Measurements from ENCODE around the gene CNIH3. TPM values are rescaled to one million over a fixed set of nuclear protein-coding genes. Genes with fewer than 3 reads are reported as not detected.

Gene CNIH3
- total and polyA plus RNA-seq, 4 experiments from 2014 or later = 0.40 to 2.5 (median 1.8) TPM

GRCh38 chr1:224656392-224656791, 40.3 kb downstream of the CNIH3 start:
- Mint-ChIP-seq H3K4me1 (no peaks in the 10 kb centered on the region), H3K36me3 (no peaks in the 10 kb centered on the region), H3K27ac (no peak overlapping the region), H3K9me3 (no peaks in the 10 kb centered on the region), H3K27me3 (peaks cover 4 to 7% of the 10 kb centered on the region in 2 donors), H3K4me3 (no peak overlapping the region)
- H3K9me3 ChIP-seq (ENCODE audit: control insufficient read depth in 1 of 2, low read length in 2 of 2) = no peaks in the 10 kb centered on the region
- POLR2A ChIA-PET (ENCODE audit: partially characterized antibody) = no interaction called here
- no peaks in the 10 kb centered on the region for H3K4me1 ChIP-seq (ENCODE audit: insufficient read depth, low read length)
- intact Hi-C loops (cut with micrococcal nuclease) = no loop called here
- no peak overlapping the region for H3K4me3 ChIP-seq (ENCODE audit: low read length in 2 of 2)
- no peaks in the 10 kb centered on the region for H3K36me3 ChIP-seq (ENCODE audit: insufficient read depth, low read length)
- peaks cover 3% of the 10 kb centered on the region for H3K27me3 ChIP-seq (ENCODE audit: insufficient read depth, low read length)
- H3K27ac ChIP-seq (ENCODE audit: low read depth, low read length) = no peak overlapping the region
- CTCF ChIA-PET (ENCODE audit: partially characterized antibody) = no interaction called here
- no peak for DNase-seq

GRCh38 chr1:224660074-224660473, 44.0 kb downstream of the CNIH3 start:
- Histone ChIP-seq H3K36me3 (ENCODE audit: insufficient read depth, low read length) (no peaks in the 10 kb centered on the region), H3K27ac (ENCODE audit: low read depth, low read length) (no peak overlapping the region), H3K4me3 (ENCODE audit: low read length in 2 of 2) (no peak overlapping the region), H3K9me3 (ENCODE audit: control insufficient read depth in 1 of 2, low read length in 2 of 2) (no peaks in the 10 kb centered on the region), H3K4me1 (ENCODE audit: insufficient read depth, low read length) (no peaks in the 10 kb centered on the region), H3K27me3 (ENCODE audit: insufficient read depth, low read length) (peaks cover 3% of the 10 kb centered on the region)
- Mint-ChIP-seq H3K4me1 (no peaks in the 10 kb centered on the region), H3K4me3 (no peak overlapping the region), H3K27me3 (peaks cover 4% of the 10 kb centered on the region in 2 donors), H3K36me3 (no peaks in the 10 kb centered on the region), H3K9me3 (no peaks in the 10 kb centered on the region), H3K27ac (no peak overlapping the region)
- intact Hi-C loops (cut with micrococcal nuclease) = no loop called here
- POLR2A ChIA-PET (ENCODE audit: partially characterized antibody) = no interaction called here
- CTCF ChIA-PET (ENCODE audit: partially characterized antibody) = interaction anchor here (1.3 kb wide), 1 partner anchor 10 kb away, joined by 3 read pairs; no protein-coding TSS in a partner anchor
- no peak for DNase-seq

GRCh38 chr1:224662870-224663269, 46.8 kb downstream of the CNIH3 start:
- H3K4me3 ChIP-seq (ENCODE audit: low read length in 2 of 2) = no peak overlapping the region
- H3K27me3 Mint-ChIP-seq = peaks cover 2 to 4% of the 10 kb centered on the region in 2 donors
- H3K36me3 Mint-ChIP-seq = no peaks in the 10 kb centered on the region
- H3K9me3 Mint-ChIP-seq = no peaks in the 10 kb centered on the region
- CTCF ChIA-PET (ENCODE audit: partially characterized antibody) = interaction anchor here (1.0 to 1.1 kb wide), 2 partner anchors 18 to 96 kb away, joined by 3 read pairs; no protein-coding TSS in a partner anchor
- no peak overlapping the region for H3K27ac Mint-ChIP-seq
- POLR2A ChIA-PET (ENCODE audit: partially characterized antibody) = no interaction called here
- H3K4me1 Mint-ChIP-seq = no peaks in the 10 kb centered on the region
- no peak overlapping the region for H3K4me3 Mint-ChIP-seq
- no peak overlapping the region for H3K27ac ChIP-seq (ENCODE audit: low read depth, low read length)
- H3K9me3 ChIP-seq (ENCODE audit: control insufficient read depth in 1 of 2, low read length in 2 of 2) = no peaks in the 10 kb centered on the region
- intact Hi-C loops (cut with micrococcal nuclease) = no loop called here
- H3K27me3 ChIP-seq (ENCODE audit: insufficient read depth, low read length) = no peaks in the 10 kb centered on the region
- no peak for DNase-seq
- H3K36me3 ChIP-seq (ENCODE audit: insufficient read depth, low read length) = no peaks in the 10 kb centered on the region
- no peaks in the 10 kb centered on the region for H3K4me1 ChIP-seq (ENCODE audit: insufficient read depth, low read length)

- H3K36me3 ChIP-seq (ENCODE audit: insufficient read depth, low read length) = no peaks in the 10 kb centered on the region
- H3K9me3 Mint-ChIP-seq = no peaks in the 10 kb centered on the region
- no peak for DNase-seq
- ChIA-PET CTCF (ENCODE audit: partially characterized antibody) (no interaction called here), POLR2A (ENCODE audit: partially characterized antibody) (no interaction called here)
- no peak overlapping the region for H3K27ac Mint-ChIP-seq
- H3K4me1 Mint-ChIP-seq = no peaks in the 10 kb centered on the region
- no peak overlapping the region for H3K4me3 ChIP-seq (ENCODE audit: low read length in 2 of 2)
- no peak overlapping the region for H3K27ac ChIP-seq (ENCODE audit: low read depth, low read length)
- intact Hi-C loops (cut with micrococcal nuclease) = no loop called here
- no peaks in the 10 kb centered on the region for H3K9me3 ChIP-seq (ENCODE audit: control insufficient read depth in 1 of 2, low read length in 2 of 2)
- H3K4me1 ChIP-seq (ENCODE audit: insufficient read depth, low read length) = no peaks in the 10 kb centered on the region
- no peaks in the 10 kb centered on the region for H3K27me3 ChIP-seq (ENCODE audit: insufficient read depth, low read length)
- no peaks in the 10 kb centered on the region for H3K36me3 Mint-ChIP-seq
- peaks cover 0 to 3% of the 10 kb centered on the region in 2 donors for H3K27me3 Mint-ChIP-seq
- H3K4me3 Mint-ChIP-seq = no peak overlapping the region
Observed at GRCh38 chr1:224665016-224665415, 48.9 kb downstream of the CNIH3 start.

- Histone ChIP-seq H3K4me3 (ENCODE audit: low read length in 2 of 2) (no peak overlapping the region), H3K9me3 (ENCODE audit: control insufficient read depth in 1 of 2, low read length in 2 of 2) (no peaks in the 10 kb centered on the region), H3K4me1 (ENCODE audit: insufficient read depth, low read length) (no peaks in the 10 kb centered on the region), H3K27ac (ENCODE audit: low read depth, low read length) (no peak overlapping the region), H3K36me3 (ENCODE audit: insufficient read depth, low read length) (no peaks in the 10 kb centered on the region), H3K27me3 (ENCODE audit: insufficient read depth, low read length) (no peaks in the 10 kb centered on the region)
- Mint-ChIP-seq H3K4me3 (no peak overlapping the region), H3K4me1 (no peaks in the 10 kb centered on the region), H3K27ac (no peak overlapping the region), H3K9me3 (no peaks in the 10 kb centered on the region), H3K36me3 (no peaks in the 10 kb centered on the region), H3K27me3 (peaks cover 0 to 3% of the 10 kb centered on the region in 2 donors)
- ChIA-PET CTCF (ENCODE audit: partially characterized antibody) (no interaction called here), POLR2A (ENCODE audit: partially characterized antibody) (no interaction called here)
- intact Hi-C loops (cut with micrococcal nuclease) = no loop called here
- no peak for DNase-seq
Observed at GRCh38 chr1:224666078-224666477, 50.0 kb downstream of the CNIH3 start.

- H3K4me1 ChIP-seq (ENCODE audit: insufficient read depth, low read length) = no peaks in the 10 kb centered on the region
- no peaks in the 10 kb centered on the region for H3K27me3 ChIP-seq (ENCODE audit: insufficient read depth, low read length)
- no peak overlapping the region for H3K27ac ChIP-seq (ENCODE audit: low read depth, low read length)
- Mint-ChIP-seq H3K27me3 (peaks cover 0 to 3% of the 10 kb centered on the region in 2 donors), H3K9me3 (no peaks in the 10 kb centered on the region), H3K36me3 (no peaks in the 10 kb centered on the region), H3K27ac (no peak overlapping the region), H3K4me3 (no peak overlapping the region), H3K4me1 (no peaks in the 10 kb centered on the region)
- DNase-seq = no peak
- intact Hi-C loops (cut with micrococcal nuclease) = no loop called here
- ChIA-PET CTCF (ENCODE audit: partially characterized antibody) (no interaction called here), POLR2A (ENCODE audit: partially characterized antibody) (no interaction called here)
- no peaks in the 10 kb centered on the region for H3K9me3 ChIP-seq (ENCODE audit: control insufficient read depth in 1 of 2, low read length in 2 of 2)
- no peak overlapping the region for H3K4me3 ChIP-seq (ENCODE audit: low read length in 2 of 2)
- H3K36me3 ChIP-seq (ENCODE audit: insufficient read depth, low read length) = no peaks in the 10 kb centered on the region
Observed at GRCh38 chr1:224666913-224667312, 50.8 kb downstream of the CNIH3 start.

- H3K36me3 ChIP-seq (ENCODE audit: insufficient read depth, low read length) = no peaks in the 10 kb centered on the region
- H3K27ac Mint-ChIP-seq = no peak overlapping the region
- intact Hi-C loops (cut with micrococcal nuclease) = no loop called here
- H3K4me1 Mint-ChIP-seq = no peaks in the 10 kb centered on the region
- H3K27me3 ChIP-seq (ENCODE audit: insufficient read depth, low read length) = no peaks in the 10 kb centered on the region
- no peaks in the 10 kb centered on the region for H3K36me3 Mint-ChIP-seq
- H3K27ac ChIP-seq (ENCODE audit: low read depth, low read length) = no peak overlapping the region
- ChIA-PET CTCF (ENCODE audit: partially characterized antibody) (no interaction called here), POLR2A (ENCODE audit: partially characterized antibody) (no interaction called here)
- no peak overlapping the region for H3K4me3 Mint-ChIP-seq
- DNase-seq = no peak
- H3K9me3 ChIP-seq (ENCODE audit: control insufficient read depth in 1 of 2, low read length in 2 of 2) = no peaks in the 10 kb centered on the region
- peaks cover 3% of the 10 kb centered on the region in 2 donors for H3K27me3 Mint-ChIP-seq
- H3K4me1 ChIP-seq (ENCODE audit: insufficient read depth, low read length) = no peaks in the 10 kb centered on the region
- H3K4me3 ChIP-seq (ENCODE audit: low read length in 2 of 2) = no peak overlapping the region
- no peaks in the 10 kb centered on the region for H3K9me3 Mint-ChIP-seq
Observed at GRCh38 chr1:224668984-224669383, 52.9 kb downstream of the CNIH3 start.

GRCh38 chr1:224669403-224669802, 53.3 kb downstream of the CNIH3 start:
- CTCF ChIA-PET (ENCODE audit: partially characterized antibody) = no interaction called here
- no peak for DNase-seq
- Mint-ChIP-seq H3K27ac (no peak overlapping the region), H3K36me3 (no peaks in the 10 kb centered on the region), H3K27me3 (peaks cover 3% of the 10 kb centered on the region in 2 donors), H3K4me3 (no peak overlapping the region), H3K9me3 (no peaks in the 10 kb centered on the region), H3K4me1 (no peaks in the 10 kb centered on the region)
- no peak overlapping the region for H3K27ac ChIP-seq (ENCODE audit: low read depth, low read length)
- no peaks in the 10 kb centered on the region for H3K4me1 ChIP-seq (ENCODE audit: insufficient read depth, low read length)
- no peaks in the 10 kb centered on the region for H3K36me3 ChIP-seq (ENCODE audit: insufficient read depth, low read length)
- no peaks in the 10 kb centered on the region for H3K27me3 ChIP-seq (ENCODE audit: insufficient read depth, low read length)
- no peaks in the 10 kb centered on the region for H3K9me3 ChIP-seq (ENCODE audit: control insufficient read depth in 1 of 2, low read length in 2 of 2)
- intact Hi-C loops (cut with micrococcal nuclease) = no loop called here
- POLR2A ChIA-PET (ENCODE audit: partially characterized antibody) = no interaction called here
- no peak overlapping the region for H3K4me3 ChIP-seq (ENCODE audit: low read length in 2 of 2)
